GM19452 (cell line): ENCODE measurements around the gene EEPD1.
"Not testable (repeated sequence)": the region's sequence is repeated elsewhere in the genome, so short reads cannot be mapped to it uniquely, and the experiment has no call there.

Experiments
- ATAC-seq: cut with Tn5 transposase; IDR thresholded peaks from one replicate; pipeline ENCODE4 v1.9.1; 2021; ENCODE audit not compliant: unreplicated experiment

Gene EEPD1

DNA sequence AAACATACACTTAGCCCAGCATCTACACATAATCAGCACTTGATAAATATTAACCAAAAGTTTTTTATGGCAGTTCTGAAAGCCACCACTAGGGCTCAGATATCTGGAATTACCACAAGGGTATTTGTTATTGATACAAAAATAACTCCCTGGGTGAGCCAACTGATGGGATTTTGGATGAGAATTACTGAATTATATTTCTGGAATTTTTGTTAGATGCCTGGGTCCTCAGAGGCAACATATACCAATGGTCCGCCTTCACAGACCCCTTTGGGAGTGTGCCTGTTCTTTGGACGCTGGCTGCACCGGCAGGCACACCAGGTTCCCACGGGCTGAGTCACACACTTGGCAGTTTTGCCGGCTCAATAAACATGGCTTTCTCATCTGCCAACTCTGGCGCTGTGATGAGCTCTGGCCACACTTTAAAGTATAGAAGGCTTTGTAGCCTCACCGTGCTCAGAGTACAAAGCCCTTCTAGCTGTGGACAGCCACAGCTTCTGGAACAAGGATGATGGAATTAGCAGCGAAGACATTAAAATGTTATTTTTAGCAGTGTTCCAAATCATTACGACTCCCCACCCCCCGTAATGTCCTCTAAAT, 24.5 kb upstream of the EEPD1 start:
- no peak for ATAC-seq

- ATAC-seq = no peak
Measured at GRCh38 chr7:36129048-36129534, 24.0 kb upstream of the EEPD1 start.

DNA sequence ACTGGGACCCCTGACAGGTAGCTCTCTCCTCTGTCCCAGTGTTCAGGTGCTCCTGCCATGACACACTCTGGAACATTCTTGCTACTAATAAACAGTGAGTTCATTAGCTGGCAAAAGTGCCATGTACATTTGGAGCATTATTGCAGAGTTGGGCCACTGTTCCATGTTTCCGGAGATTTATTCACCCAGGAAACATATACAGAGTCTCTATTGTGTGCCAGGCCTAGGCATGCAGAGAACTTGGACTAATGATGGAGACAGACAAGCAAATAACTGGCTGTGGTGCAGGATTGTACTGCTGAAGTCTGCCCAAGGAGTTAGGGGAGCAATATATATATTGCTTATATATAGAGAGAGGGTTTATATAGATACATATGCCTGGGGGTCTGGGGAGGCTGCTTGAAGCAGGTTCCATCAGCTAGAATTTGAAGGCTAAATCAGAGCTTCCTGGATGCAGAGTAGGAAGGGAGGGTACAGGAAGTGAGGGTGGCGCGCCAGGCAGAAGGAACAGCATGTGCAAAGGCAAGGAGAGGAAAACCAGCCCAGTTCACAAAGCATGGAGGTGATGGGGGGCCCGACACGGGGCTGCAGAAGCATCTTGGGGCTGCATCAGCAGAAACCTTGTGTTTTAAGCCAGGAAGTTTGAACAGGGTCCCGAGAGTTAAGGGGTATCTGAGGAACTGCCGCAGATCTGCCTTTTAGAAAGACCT, 22.7 kb upstream of the EEPD1 start:
- ATAC-seq = no peak

DNA sequence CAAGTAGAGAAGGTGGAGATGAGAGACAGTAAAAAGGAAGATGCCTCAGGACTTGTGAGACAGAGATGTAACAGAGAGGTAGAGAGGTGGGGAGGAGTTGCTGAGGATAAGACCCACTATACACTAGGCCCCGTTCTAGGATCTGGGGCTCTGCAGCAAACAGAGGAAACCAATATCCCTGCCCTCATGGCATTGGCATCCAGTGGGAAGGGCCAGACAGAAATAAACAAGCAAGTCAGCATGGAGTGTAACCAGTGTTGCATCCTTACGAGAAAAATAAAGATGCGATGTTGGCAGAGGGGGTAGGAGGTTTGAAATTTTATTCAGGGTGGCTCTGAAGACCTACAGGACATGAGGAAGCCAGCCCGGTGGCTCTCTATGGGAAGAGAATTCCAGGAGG, 22.0 kb upstream of the EEPD1 start:
- ATAC-seq = no peak

- ATAC-seq = no peak
Measured at GRCh38 chr7:36131499-36131898, 21.6 kb upstream of the EEPD1 start.

DNA sequence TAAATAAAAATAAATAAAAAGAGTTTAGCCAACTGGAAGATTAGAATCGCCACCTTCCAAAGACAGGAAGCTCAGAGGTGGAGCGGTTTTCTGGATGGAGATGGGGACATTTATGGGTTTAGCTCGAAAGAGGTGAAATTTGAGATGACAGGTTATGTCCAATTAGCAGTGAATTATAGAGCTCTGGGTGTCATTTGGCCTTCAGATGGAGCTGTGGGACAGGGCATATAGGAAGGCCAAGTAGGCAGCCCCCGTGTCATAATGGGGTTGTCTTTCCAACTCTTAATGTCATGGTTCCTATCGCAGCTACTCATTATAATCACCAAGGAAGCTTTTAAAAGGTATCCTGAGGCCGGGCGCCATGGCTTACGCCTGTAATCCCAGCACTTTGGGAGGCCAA, 21.0 kb upstream of the EEPD1 start:
- ATAC-seq = no peak

GRCh38 chr7:36135700-36136099, 17.4 kb upstream of the EEPD1 start:
- ATAC-seq = no peak

- ATAC-seq = no peak
Measured at GRCh38 chr7:36137258-36137657, 15.8 kb upstream of the EEPD1 start.

GRCh38 chr7:36137754-36138153, 15.3 kb upstream of the EEPD1 start:
- ATAC-seq = no peak

- ATAC-seq = no peak
Measured at GRCh38 chr7:36138209-36138608, 14.8 kb upstream of the EEPD1 start.

DNA sequence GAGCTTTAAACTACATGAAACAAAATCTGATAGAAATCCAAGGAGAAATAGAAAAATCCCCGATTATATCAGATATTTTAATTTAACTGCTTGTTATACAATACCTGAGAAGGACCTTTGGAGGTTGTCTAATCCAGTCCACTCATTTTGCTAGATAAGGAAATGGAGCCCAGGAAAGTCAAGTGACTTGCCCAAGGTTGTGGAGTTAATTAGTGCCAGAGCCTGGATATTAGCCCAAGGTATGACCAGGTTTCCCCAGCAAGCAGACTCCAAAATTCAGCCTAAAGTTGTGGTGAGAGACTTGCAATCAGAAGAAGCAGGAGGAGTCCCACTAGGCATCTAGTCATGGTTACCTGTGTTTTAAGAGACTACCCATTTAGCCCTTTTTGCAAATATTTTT, 11.7 kb upstream of the EEPD1 start:
- no peak for ATAC-seq

GRCh38 chr7:36141850-36142249, 11.2 kb upstream of the EEPD1 start:
- no peak for ATAC-seq

GRCh38 chr7:36144189-36144588, 8.9 kb upstream of the EEPD1 start:
- ATAC-seq = no peak

DNA sequence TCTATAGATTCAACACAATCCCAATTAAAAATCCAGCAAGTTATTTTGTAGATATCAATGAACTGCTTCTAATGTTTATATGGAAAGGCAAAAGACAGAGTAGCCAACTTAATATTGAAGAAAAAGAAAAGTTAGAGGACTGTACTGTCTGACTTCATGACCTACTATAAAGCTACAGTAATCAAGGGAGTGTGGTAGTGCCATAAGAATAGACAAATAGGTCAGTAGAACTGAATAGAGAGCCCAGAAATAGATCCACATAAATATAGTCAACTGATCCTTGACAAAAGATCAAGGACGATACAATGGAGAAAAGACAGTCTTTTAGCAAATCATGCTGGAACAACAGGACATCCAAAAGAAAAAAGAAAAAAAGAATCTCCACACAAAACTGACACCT, 7.4 kb upstream of the EEPD1 start:
- no peak for ATAC-seq

DNA sequence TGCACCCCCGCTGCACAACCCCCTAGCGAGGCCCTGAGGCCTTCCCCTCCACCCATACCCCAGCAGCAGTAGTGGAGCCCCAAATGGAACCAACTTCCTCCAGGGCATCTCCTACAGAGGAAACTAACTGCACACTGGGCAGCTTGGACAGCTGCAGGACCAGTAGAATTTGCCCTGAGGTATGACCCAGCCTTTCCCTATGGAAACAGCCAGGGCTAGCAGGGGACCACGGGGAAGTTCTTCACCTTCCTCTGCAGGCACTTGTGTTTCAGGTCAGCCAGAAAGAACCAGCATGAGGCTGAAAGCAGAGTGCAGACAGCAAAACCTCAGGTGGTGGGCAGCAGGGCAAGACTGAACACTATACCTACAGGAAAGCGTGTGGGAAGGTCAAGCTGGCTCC, 5.7 kb upstream of the EEPD1 start:
- no peak for ATAC-seq

DNA sequence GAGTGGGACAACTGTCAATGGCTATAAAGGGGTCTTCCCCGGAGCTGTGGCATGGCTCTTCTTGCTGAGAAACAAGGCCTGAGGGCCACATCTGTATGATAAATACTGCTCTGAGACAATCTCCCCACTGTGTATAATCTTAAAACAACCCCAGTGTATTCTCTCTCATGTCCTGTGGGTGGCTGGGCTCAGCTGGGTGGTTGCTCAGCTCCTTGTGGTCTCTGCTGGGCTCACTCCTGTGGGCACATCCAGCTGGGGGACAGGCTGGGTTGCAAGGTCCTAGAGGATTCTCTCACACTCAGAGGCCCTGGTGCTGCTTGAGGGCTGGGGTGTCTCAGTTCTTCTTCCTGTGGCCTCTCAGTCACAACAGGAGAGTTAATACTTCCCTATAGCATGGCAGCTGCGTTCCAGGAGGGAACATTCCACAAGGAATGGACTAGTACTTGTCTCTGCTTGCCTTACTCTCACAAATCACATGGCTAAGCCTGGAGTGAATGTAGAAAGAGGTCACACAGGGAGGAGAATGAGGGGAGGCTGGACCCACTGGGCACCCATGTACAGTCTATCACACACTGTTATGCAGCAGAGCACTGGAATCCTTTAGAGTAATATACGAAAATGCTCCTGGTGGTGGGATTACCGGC, 4.5 kb upstream of the EEPD1 start:
- ATAC-seq = no peak

DNA sequence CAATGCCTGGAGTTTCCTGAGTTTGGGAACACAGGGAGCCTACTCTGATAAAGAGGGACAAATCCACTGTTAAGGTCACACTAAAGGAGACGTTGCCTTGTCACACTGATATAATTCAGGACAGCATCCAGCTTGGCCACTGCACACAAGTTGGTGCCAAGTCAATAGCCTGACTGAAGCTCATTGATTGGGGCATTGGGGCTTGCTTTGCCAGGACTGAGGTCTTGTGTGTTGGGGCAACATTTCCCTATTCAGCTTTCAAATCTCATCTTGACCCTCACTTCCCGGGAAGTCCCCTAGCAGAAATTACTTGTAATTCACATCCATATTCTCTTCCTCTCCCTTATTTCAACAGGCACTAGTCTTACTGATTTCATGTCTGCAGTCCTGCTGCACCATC, 3.8 kb upstream of the EEPD1 start:
- not testable (repeated sequence) for ATAC-seq

GRCh38 chr7:36149694-36150452, 3.2 kb upstream of the EEPD1 start:
- no peak for ATAC-seq

DNA sequence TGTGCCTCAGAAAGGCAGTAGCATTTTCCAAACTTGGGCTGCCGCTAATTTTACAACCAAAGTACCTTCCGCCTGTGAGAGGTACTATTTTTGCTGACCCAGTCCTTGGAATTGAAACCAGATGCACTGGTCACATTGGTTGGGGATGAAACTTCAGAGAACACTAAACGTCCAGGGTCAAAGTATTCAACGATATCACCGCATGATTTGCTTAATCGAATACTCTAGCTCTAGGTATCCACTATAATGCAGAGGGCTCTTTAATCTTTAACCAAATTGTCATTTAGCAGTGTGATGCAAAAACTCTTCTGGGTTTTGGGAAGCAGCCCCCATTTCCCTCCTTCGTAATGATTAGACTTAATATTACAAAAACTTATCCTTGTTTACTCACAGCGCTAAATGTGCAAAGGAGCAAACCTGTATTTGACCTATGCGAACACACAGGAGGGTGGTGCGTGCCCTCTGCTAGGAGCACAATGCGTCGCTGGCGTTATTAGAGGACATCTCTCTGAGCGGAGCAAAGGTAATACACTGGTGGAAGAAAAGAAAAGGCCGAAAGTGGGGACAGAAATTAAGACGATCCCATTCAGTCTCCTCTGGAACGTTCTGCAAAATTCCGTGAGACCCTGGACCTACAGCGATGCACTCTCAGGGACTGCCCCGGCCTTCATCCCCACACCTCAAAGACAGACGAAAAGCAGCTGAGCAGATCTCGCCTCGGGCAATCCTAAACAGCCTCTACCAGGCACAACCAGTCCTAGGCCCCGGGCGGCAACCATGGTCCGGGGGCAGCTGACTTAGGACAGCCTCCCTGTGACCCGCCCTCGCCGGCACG, 916 bp upstream of the EEPD1 start:
- ATAC-seq = no peak

DNA sequence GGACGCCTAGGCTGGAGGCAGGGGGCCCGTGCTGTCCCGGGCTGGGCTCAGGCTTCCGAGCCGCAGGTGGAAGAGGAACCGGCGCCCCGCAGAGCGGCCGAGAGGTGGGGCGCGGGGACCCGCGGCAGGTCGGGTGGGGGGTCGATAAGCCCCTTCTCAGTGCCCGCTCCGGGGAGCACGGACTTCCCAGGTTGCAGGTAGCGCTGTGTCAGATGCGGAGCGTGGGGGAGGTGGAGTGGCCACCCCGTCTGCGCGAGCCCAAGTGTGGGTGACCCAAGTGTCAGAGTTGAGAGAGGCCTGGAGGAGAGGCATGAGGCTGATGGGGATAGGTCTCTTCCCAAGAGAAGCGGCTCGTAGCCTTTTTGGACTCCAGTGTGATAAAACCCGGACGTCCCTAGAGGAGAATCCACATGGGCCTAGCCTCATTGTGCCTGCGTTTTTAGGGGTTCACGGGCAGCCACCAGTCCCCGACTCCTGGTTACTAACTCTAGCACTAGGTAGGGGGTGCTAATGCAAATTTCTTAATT, 580 bp downstream of the EEPD1 start:
- ATAC-seq = peak; percentile 15
